Measurements from ENCODE around the gene FRMD3.

DNA sequence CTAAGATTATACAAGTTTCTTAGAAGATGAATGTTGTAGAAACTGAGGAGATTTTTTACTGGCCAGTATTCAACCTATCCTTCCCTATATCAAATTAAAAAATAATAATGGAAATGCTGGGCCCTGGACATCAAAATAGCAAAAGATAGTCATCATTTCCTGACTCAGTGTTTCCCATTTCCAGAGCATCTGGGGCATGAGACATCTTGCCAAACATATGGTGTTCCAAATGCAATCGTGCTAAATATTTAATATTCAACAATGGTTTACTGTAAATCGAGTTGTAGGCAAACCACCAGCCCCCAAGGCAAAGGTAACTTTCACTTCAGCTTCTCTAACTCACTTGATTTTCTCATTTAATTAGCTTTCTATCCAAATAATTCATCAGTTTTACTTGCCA lies 152.9 kb downstream of the FRMD3 start:
- TF ChIP-seq, protein P1, sequence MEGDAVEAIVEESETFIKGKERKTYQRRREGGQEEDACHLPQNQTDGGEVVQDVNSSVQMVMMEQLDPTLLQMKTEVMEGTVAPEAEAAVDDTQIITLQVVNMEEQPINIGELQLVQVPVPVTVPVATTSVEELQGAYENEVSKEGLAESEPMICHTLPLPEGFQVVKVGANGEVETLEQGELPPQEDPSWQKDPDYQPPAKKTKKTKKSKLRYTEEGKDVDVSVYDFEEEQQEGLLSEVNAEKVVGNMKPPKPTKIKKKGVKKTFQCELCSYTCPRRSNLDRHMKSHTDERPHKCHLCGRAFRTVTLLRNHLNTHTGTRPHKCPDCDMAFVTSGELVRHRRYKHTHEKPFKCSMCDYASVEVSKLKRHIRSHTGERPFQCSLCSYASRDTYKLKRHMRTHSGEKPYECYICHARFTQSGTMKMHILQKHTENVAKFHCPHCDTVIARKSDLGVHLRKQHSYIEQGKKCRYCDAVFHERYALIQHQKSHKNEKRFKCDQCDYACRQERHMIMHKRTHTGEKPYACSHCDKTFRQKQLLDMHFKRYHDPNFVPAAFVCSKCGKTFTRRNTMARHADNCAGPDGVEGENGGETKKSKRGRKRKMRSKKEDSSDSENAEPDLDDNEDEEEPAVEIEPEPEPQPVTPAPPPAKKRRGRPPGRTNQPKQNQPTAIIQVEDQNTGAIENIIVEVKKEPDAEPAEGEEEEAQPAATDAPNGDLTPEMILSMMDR (IDR thresholded peaks at IDR 0.05) = no peak
- TF ChIP-seq POLR2A (IDR thresholded peaks at IDR 0.05; ENCODE audit: low read depth) (no peak), POLR2AphosphoS5 (IDR thresholded peaks at IDR 0.05) (no peak), EP300 (IDR thresholded peaks at IDR 0.05) (no peak)
